K562 (cell line): ENCODE data around the gene ICAM1. TPM values are rescaled to one million over a fixed set of nuclear protein-coding genes. Genes with fewer than 3 reads are reported as not detected.

ENCODE experiments used
- ATAC-seq: fragments of 200-7000 bp; cut with Tn5 transposase; 3 replicates; pipeline ENCODE4 v1.9.1; 2020; ENCODE audit warnings: moderate library complexity
- BruUV-seq: library from RNA; stranded (reverse); fragments of 400-500 nt; replicated peaks from 2 replicates; lab custom pipeline; 2021; lab: Mats Ljungman, UMichigan
- CTCF ChIA-PET: fragments of 300-600 bp; formaldehyde crosslinking; extraction: SDS; loops from one replicate; lab custom pipeline; 2021; ENCODE audit warnings: low intra/inter-chr PET ratio; lab: Yijun Ruan, JAX
- POLR2A ChIA-PET: fragments of 300-600, 350-650 bp; sonication (Branson Sonifier 250); formaldehyde crosslinking; extraction: SDS; loops from one replicate; lab custom pipeline; 2021; ENCODE audit warnings: antibody characterized with exemption, inconsistent platforms; lab: Yijun Ruan, JAX
- DNase-seq, 4 experiments: peaks; one replicate each; pipeline versions ENCODE4 v3.0.0 to v3.0.0-alpha.2; 2011 to 2018; ENCODE audit warnings: low spot score in 3 of 4, mixed read lengths in 3 of 4; ENCODE audit errors: extremely low read depth in 1 of 4
- FAIRE-seq: peaks from 2 replicates; lab custom pipeline; 2011; peaks lifted over from hg19 to GRCh38; lab: Jason Lieb, UNC
- H2AFZ ChIP-seq: 2 replicates; pipeline ENCODE4 v1.6.0; 2011; ENCODE audit warnings: low read depth, low read length, control low read depth, inconsistent platforms
- H3K27ac ChIP-seq: fragments of 200-600 bp; 3 replicates; pipeline ENCODE4 v1.8.0; 2011; ENCODE audit warnings: low read depth, mild to moderate bottlenecking, control low read depth, inconsistent platforms, low read length, moderate library complexity, mixed read lengths; ENCODE audit errors: extremely low read depth
- H3K27me3 ChIP-seq, 2 experiments: fragments of 300-600 bp in 1 of 2; 2 replicates in 1 of 2; 3 replicates in 1 of 2; pipeline versions ENCODE4 v1.6.0 to v1.8.0; 2011; ENCODE audit warnings: inconsistent platforms in 2 of 2, low read length in 2 of 2, mild to moderate bottlenecking in 1 of 2, mixed read lengths in 1 of 2, moderate library complexity in 1 of 2; ENCODE audit not compliant: control insufficient read depth in 2 of 2, insufficient read depth in 2 of 2
- H3K36me3 ChIP-seq: fragments of 300-600 bp; 3 replicates; pipeline ENCODE4 v1.8.0; 2011; ENCODE audit warnings: mild to moderate bottlenecking, low read length, inconsistent platforms; ENCODE audit not compliant: control insufficient read depth, insufficient read depth
- H3K4me1 ChIP-seq, 2 experiments: fragments of 200-600 bp in 1 of 2; replicated peaks in 1 of 2; 2 replicates in 1 of 2; 3 replicates in 1 of 2; pipeline versions ENCODE4 v1.5.1 to v1.8.0; 2011; ENCODE audit warnings: inconsistent platforms in 2 of 2, low read length in 2 of 2, mild to moderate bottlenecking in 1 of 2, mixed read lengths in 1 of 2, moderate library complexity in 1 of 2; ENCODE audit not compliant: control insufficient read depth in 2 of 2, insufficient read depth in 2 of 2
- H3K4me2 ChIP-seq: 2 replicates; pipeline ENCODE4 v1.6.1; 2011; ENCODE audit warnings: low read length, control low read depth, inconsistent platforms, mixed read lengths; ENCODE audit not compliant: insufficient read depth
- H3K4me3 ChIP-seq: fragments of 200-600 bp; sonication (generic), shearing (Covaris generic); 2 replicates; pipeline ENCODE4 v1.5.1; 2016; ENCODE audit warnings: control low read depth, inconsistent platforms
- H3K79me2 ChIP-seq: fragments of 200-600 bp; 3 replicates; pipeline ENCODE4 v1.8.0; 2011; ENCODE audit warnings: low read length, inconsistent platforms; ENCODE audit not compliant: control insufficient read depth, insufficient read depth
- H3K9ac ChIP-seq, 2 experiments: 2 replicates each; pipeline versions ENCODE4 v1.6.0 to v1.6.1; 2011; ENCODE audit warnings: low read depth in 2 of 2, low read length in 2 of 2, control low read depth in 1 of 2, inconsistent platforms in 1 of 2, mild to moderate bottlenecking in 1 of 2, mixed read lengths in 1 of 2; ENCODE audit not compliant: insufficient read depth in 1 of 2
- H3K9me1 ChIP-seq: one replicate; pipeline ENCODE4 v1.6.0; 2011; ENCODE audit warnings: inconsistent platforms, mild to moderate bottlenecking, low read length, moderate library complexity; ENCODE audit not compliant: control insufficient read depth, insufficient read depth
- H3K9me3 ChIP-seq: replicated peaks from 2 replicates; pipeline ENCODE4 v1.5.1; 2011; ENCODE audit warnings: low read depth, low read length, inconsistent platforms; ENCODE audit not compliant: control insufficient read depth, insufficient read depth
- H4K20me1 ChIP-seq: replicated peaks from 2 replicates; pipeline ENCODE4 v1.6.1; 2011; ENCODE audit warnings: low read length, inconsistent platforms, mixed read lengths; ENCODE audit not compliant: control insufficient read depth, insufficient read depth
- KDM4B ChIP-seq, 2 experiments: fragments of 450-650 bp in 1 of 2; sonication (generic) in 1 of 2; IDR thresholded peaks; 2 replicates each; pipeline ENCODE4 v1.6.1; 2016 to 2017; ENCODE audit warnings: borderline replicate concordance in 2 of 2, antibody characterized with exemption in 1 of 2, low read depth in 1 of 2, mild to moderate bottlenecking in 1 of 2
- OTX1 ChIP-seq: fragments of 450-650 bp; formaldehyde crosslinking; IDR thresholded peaks from 2 replicates; pipeline ENCODE4 v1.4.0; 2022; ENCODE audit warnings: mild to moderate bottlenecking
- TAL1 ChIP-seq: fragments of 450-650 bp; IDR thresholded peaks from 2 replicates; pipeline ENCODE4 v1.6.1; 2016; ENCODE audit warnings: mild to moderate bottlenecking
- ZNF140 ChIP-seq: fragments of 250-450 bp; sonication (Bioruptor Pico); IDR thresholded peaks from 2 replicates; pipeline ENCODE4 v1.8.0; 2021; ENCODE audit warnings: moderate library complexity, mild to moderate bottlenecking, inconsistent platforms
- WGBS: fragments of 100-300 bp; shearing (Covaris generic); methylation state at CpG from one replicate; pipeline ENCODE4 v1.1.6; 2016; ENCODE audit warnings: low coverage, mixed read lengths; ENCODE audit not compliant: insufficient coverage; ENCODE audit errors: missing lambda C conversion rate; 5-methylcytosine and 5-hydroxymethylcytosine counted together
- in situ Hi-C: fragments of 300-500 bp; cut with MboI; formaldehyde crosslinking; loops from 4 replicates; pipeline ENCODE4 v1.15.0; 2018; ENCODE audit warnings: inconsistent platforms, mixed read lengths
- intact Hi-C: fragments of 100-400 bp; cut with micrococcal nuclease; formaldehyde crosslinking; loops from 2 replicates; pipeline ENCODE4 v1.14.2; 2022
- polyA plus RNA-seq, 8 experiments: library from polyadenylated mRNA; depleted of rRNA in 4 of 8; stranded (reverse) in 5 of 8; unstranded in 3 of 8; fragments of >200 nt; fragmentation: Nextera tagmentation in 2 of 8; fragmentation: Illumina TruSeq in 1 of 8; extraction: Ambion mirVana in 2 of 8; extraction: Trizol in 1 of 8; gene quantifications; 2 replicates each; pipeline versions ENCODE4 v1.2.1 to v1.2.3, GENCODE V29; 2011 to 2014; ENCODE audit warnings: inconsistent platforms in 1 of 8, missing spikeins in 1 of 8
- total RNA-seq, 7 experiments: library from RNA; depleted of rRNA in 6 of 7; stranded (reverse); fragments of >200 nt in 6 of 7; fragmentation: Illumina TruSeq in 2 of 7; extraction: Trizol in 2 of 7; gene quantifications; 2 replicates each; pipeline versions ENCODE4 v1.2.1 to v1.2.3, GENCODE V29; 2011 to 2021; ENCODE audit warnings: low replicate concordance in 1 of 7
- TF ChIP-seq, protein P1 (sequence below): fragments of 250-450 bp; sonication (Bioruptor Pico); IDR thresholded peaks from 2 replicates; pipeline ENCODE4 v1.4.0; 2020; ENCODE audit warnings: mild to moderate bottlenecking, moderate library complexity
- TF ChIP-seq, protein P2 (sequence below): fragments of 450-650 bp; formaldehyde crosslinking; IDR thresholded peaks from 2 replicates; pipeline ENCODE4 v1.4.0; 2020; ENCODE audit warnings: mild to moderate bottlenecking, moderate library complexity

ICAM1 gene
- total and polyA plus RNA-seq, 9 of the 15 experiments (the other 6 are each of a cell fraction or from before 2014, with no cell fraction given): 2.3 to 24.4 (median 13.4) TPM

DNA sequence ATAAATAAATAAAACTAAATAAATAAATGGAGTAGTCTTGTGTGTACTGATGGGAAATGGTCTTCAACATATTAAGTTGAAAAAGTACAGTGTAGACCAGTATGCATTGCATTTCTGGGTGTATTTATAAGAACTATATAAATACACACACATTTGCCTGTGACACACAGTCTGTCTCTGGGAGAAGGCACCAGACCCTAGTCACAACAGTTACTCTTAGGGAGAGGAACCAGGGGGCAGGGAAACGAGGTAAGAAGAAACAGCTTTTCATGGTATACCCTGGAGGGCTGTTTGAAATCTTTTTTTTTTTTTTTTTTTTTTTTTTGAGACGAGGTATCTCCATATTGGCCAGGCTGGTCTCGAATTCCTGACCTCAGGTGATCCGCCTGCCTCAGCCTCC lies 37.0 kb upstream of the ICAM1 start:
- TF ChIP-seq KDM4B (IDR thresholded peaks at IDR 0.05; ENCODE audit: borderline replicate concordance in 2 of 2, low read depth in 1 of 2) (no peak), OTX1 (CRISPR knock-in tag) (no peak), ZNF140 (CRISPR knock-in tag) (no peak), TAL1 (no peak)
- TF ChIP-seq, protein P1, sequence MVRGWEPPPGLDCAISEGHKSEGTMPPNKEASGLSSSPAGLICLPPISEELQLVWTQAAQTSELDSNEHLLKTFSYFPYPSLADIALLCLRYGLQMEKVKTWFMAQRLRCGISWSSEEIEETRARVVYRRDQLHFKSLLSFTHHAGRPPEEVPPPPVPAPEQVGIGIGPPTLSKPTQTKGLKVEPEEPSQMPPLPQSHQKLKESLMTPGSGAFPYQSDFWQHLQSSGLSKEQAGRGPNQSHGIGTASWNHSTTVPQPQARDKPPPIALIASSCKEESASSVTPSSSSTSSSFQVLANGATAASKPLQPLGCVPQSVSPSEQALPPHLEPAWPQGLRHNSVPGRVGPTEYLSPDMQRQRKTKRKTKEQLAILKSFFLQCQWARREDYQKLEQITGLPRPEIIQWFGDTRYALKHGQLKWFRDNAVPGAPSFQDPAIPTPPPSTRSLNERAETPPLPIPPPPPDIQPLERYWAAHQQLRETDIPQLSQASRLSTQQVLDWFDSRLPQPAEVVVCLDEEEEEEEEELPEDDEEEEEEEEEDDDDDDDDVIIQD (CRISPR knock-in tag): no peak
- TF ChIP-seq, protein P2, sequence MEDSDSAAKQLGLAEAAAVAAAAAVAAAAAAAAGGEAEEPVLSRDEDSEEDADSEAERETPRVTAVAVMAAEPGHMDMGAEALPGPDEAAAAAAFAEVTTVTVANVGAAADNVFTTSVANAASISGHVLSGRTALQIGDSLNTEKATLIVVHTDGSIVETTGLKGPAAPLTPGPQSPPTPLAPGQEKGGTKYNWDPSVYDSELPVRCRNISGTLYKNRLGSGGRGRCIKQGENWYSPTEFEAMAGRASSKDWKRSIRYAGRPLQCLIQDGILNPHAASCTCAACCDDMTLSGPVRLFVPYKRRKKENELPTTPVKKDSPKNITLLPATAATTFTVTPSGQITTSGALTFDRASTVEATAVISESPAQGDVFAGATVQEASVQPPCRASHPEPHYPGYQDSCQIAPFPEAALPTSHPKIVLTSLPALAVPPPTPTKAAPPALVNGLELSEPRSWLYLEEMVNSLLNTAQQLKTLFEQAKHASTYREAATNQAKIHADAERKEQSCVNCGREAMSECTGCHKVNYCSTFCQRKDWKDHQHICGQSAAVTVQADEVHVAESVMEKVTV (CRISPR knock-in tag): no peak
- Histone ChIP-seq H4K20me1 (no peaks in the 10 kb centered on the region), H3K4me2 (no peak overlapping the region), H3K9me3 (no peaks in the 10 kb centered on the region), H3K4me3 (no peak overlapping the region), H3K27me3 (no peaks in the 10 kb centered on the region), H3K27ac (no peak overlapping the region), H3K79me2 (peaks cover 17% of the 10 kb centered on the region), H3K9ac (no peak overlapping the region; a peak in 1 of 4 replicates), H3K36me3 (no peaks in the 10 kb centered on the region), H2AFZ (no peak overlapping the region), H3K9me1 (no peaks in the 10 kb centered on the region), H3K4me1 (peaks cover 25 to 38% of the 10 kb centered on the region in 2 experiments)
- intact Hi-C loops (no loop called here), in situ Hi-C loops (no loop called here)
- 72% methylated on average over 3 of the region's 4 CpGs for WGBS
- ATAC-seq: no peak
- BruUV-seq: no TSS peak
- CTCF ChIA-PET: interaction anchor here (0.6 kb wide), 1 partner anchor 388 kb away, joined by 3 read pairs; no protein-coding TSS in a partner anchor
- no peak for DNase-seq
- no peak for FAIRE-seq
- POLR2A ChIA-PET: interaction anchor here (0.8 kb wide), 1 partner anchor 61 kb away, joined by 3 read pairs; no protein-coding TSS in a partner anchor
